Measurements from ENCODE around the gene SLC29A3. TPM values are rescaled to one million over a fixed set of nuclear protein-coding genes. Genes with fewer than 3 reads are reported as not detected.

The SLC29A3 gene
- total RNA-seq, 1 experiment from 2014 or later: 9.2 TPM

DNA sequence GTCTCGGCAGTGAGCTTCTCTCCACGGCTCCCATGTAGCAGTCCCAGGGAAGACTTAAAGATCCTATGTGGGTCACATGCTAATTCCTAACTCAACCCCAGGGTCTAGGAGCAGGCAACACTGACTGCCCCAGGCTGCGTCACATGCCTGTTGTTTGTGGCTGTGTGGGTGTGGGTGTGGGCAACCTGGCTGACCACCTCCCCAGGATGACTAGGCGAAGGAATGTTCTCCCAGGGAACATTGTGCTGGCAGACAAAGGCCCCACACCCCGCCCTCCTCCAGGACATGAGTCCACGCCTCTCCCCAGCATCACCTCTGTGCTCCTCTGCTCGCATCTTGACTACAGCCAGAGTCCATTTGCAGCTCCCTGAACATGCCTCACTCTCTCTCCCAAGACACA, 30.3 kb downstream of the SLC29A3 start:
- no CpG with 5 or more reads among the region's 7 CpGs for WGBS (ENCODE audit: extremely low coverage, insufficient read length, low lambda C conversion rate)
- Histone ChIP-seq H4K8ac (replicated peaks; ENCODE audit: insufficient read length, low read depth, low read length) (no peak overlapping the region), H2AFZ (ENCODE audit: low read length) (no peak overlapping the region), H3K79me2 (ENCODE audit: insufficient read depth, low read length) (no peaks in the 10 kb centered on the region), H4K20me1 (ENCODE audit: control insufficient read depth, insufficient read depth, insufficient read length) (no peaks in the 10 kb centered on the region), H2BK12ac (ENCODE audit: insufficient read length, low read depth, low read length) (no peak overlapping the region), H3K4me1 (ENCODE audit: insufficient read depth, low read length) (peaks cover 10% of the 10 kb centered on the region; the same call in 1 of the 2 replicates), H2BK5ac (ENCODE audit: insufficient read length, low read length) (no peak overlapping the region), H3K56ac (ENCODE audit: insufficient read length, low read depth, low read length) (no peak overlapping the region), H3K4ac (ENCODE audit: low read depth, low read length) (no peak overlapping the region), H2BK120ac (ENCODE audit: low read depth, low read length, poor library complexity, severe bottlenecking) (no peak overlapping the region), H3K27ac (ENCODE audit: insufficient read length, low read depth, low read length) (no peak overlapping the region), H3K9me3 (ENCODE audit: control insufficient read depth, low read depth, low read length) (no peaks in the 10 kb centered on the region), H2BK15ac (ENCODE audit: low read depth, low read length) (no peak overlapping the region), H2AK5ac (ENCODE audit: insufficient read length, low read length) (no peak overlapping the region), H3T11ph (ENCODE audit: low read length) (no peak overlapping the region), H3K9ac (ENCODE audit: extremely low read depth, insufficient read length, low read length) (no peak overlapping the region), H4K91ac (ENCODE audit: insufficient read length, low read depth, low read length) (no peak overlapping the region), H3K79me1 (ENCODE audit: insufficient read depth, low read depth, low read length, poor library complexity, severe bottlenecking) (no peaks in the 10 kb centered on the region), H3K14ac (ENCODE audit: insufficient read depth, low read length) (no peak overlapping the region), H3K23me2 (ENCODE audit: insufficient read length, low read depth, low read length, poor library complexity, severe bottlenecking) (no peaks in the 10 kb centered on the region), H4K5ac (ENCODE audit: insufficient read length, low read depth, low read length) (no peak overlapping the region), H2BK20ac (ENCODE audit: low read depth, low read length, poor library complexity, severe bottlenecking) (no peak overlapping the region), H3K4me2 (ENCODE audit: insufficient read depth, insufficient read length, low read length) (no peak overlapping the region), H3K27me3 (ENCODE audit: insufficient read depth, low read length) (no peaks in the 10 kb centered on the region), H3K18ac (ENCODE audit: insufficient read length, low read depth, low read length) (no peak overlapping the region), H3K23ac (ENCODE audit: insufficient read length, low read depth, low read length) (no peak overlapping the region)
- no peak for DNase-seq
- H3K27ac Mint-ChIP-seq: no peak overlapping the region
- H3K27me3 Mint-ChIP-seq (ENCODE audit: low read depth): no peaks in the 10 kb centered on the region
- TF ChIP-seq, protein P1, sequence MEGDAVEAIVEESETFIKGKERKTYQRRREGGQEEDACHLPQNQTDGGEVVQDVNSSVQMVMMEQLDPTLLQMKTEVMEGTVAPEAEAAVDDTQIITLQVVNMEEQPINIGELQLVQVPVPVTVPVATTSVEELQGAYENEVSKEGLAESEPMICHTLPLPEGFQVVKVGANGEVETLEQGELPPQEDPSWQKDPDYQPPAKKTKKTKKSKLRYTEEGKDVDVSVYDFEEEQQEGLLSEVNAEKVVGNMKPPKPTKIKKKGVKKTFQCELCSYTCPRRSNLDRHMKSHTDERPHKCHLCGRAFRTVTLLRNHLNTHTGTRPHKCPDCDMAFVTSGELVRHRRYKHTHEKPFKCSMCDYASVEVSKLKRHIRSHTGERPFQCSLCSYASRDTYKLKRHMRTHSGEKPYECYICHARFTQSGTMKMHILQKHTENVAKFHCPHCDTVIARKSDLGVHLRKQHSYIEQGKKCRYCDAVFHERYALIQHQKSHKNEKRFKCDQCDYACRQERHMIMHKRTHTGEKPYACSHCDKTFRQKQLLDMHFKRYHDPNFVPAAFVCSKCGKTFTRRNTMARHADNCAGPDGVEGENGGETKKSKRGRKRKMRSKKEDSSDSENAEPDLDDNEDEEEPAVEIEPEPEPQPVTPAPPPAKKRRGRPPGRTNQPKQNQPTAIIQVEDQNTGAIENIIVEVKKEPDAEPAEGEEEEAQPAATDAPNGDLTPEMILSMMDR (conservative IDR thresholded peaks at IDR 0.05): no peak
- peaks cover 54 to 62% of the 10 kb centered on the region in 2 experiments for H3K4me1 Mint-ChIP-seq
- H3K36me3 Mint-ChIP-seq (ENCODE audit: insufficient read depth in 1 of 3, low read depth in 3 of 3): peaks cover 4 to 9% (median 4%) of the 10 kb centered on the region in 3 experiments; a peak in 6 of 7 replicates
- H3K4me3 Mint-ChIP-seq: no peak overlapping the region
- H3K9me3 Mint-ChIP-seq: no peaks in the 10 kb centered on the region

All from H9 (cell line).